ENCODE results near the gene ITPR1.

GRCh38 chr3:4778119-4778518, 285.0 kb downstream of the ITPR1 start:
- TF ChIP-seq CTCF (IDR thresholded peaks at IDR 0.05) (no peak), POLR2AphosphoS5 (IDR thresholded peaks at IDR 0.05) (no peak), POLR2A (IDR thresholded peaks at IDR 0.05) (no peak), EP300 (IDR thresholded peaks at IDR 0.05) (no peak)
